ENCODE measurements around the gene SNORC.

DNA sequence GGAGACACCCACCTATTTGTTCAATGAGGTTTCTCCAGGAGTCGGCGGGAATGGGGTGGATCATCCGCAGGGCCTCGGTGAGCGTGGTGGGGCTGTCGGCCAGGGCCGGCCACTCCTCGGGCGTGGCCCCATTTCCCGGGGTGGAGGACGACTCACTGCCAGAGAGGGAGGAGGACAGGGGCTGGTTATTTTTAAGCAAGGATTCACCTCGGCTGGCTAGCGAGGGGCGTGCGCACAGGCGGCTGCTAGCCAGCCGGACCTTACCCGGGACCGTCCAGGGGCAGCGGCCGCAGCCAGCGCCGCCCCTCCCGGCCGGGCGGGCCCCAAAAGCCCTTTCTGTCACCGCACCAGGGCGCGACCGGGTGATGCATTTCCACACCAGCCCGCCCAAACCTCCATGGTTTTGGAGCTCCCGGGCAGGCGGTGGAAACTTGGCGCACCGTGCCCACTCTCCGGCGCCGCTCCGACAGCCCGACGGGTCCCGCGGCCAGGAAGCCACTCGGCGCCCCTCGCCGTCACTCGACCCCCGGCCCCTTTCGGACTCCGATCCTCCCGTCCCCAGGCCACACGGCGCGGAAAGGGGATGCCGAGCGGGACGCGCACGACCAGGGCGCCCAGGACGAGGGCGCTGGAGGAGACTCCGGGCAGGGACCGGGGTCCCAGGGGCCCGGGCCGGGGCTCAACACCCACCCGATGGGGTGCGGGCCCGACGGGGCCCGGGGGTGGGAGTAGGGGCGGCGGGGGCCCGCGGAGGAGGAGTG, 57.1 kb downstream of the SNORC start:
- TF ChIP-seq CTCF (IDR thresholded peaks at IDR 0.05; ENCODE audit: insufficient read depth, low read depth, low read length) (no peak), EZH2 (IDR thresholded peaks at IDR 0.05; ENCODE audit: insufficient read depth, low read length) (peak; percentile 89)
